ENCODE measurements around the gene CDCP2. TPM values are rescaled to one million over a fixed set of nuclear protein-coding genes. Genes with fewer than 3 reads are reported as not detected.
"Not testable (repeated sequence)": the region's sequence is repeated elsewhere in the genome, so short reads cannot be mapped to it uniquely, and the experiment has no call there.

CDCP2 gene
- total RNA-seq, 1 experiment from 2014 or later, result not detected

- no TSS peak for BruUV-seq (replicated peaks)
- Histone ChIP-seq H3K9me3 (ENCODE audit: insufficient read depth, low read depth) (no peaks in the 10 kb centered on the region), H2AFZ (no peak overlapping the region), H3F3A (ENCODE audit: insufficient read depth, low read depth) (no peaks in the 10 kb centered on the region), H3K9me2 (ENCODE audit: insufficient read depth) (no peaks in the 10 kb centered on the region), H3K4me1 (replicated peaks; ENCODE audit: insufficient read depth) (no peaks in the 10 kb centered on the region), H3K36me3 (ENCODE audit: low read depth) (no peaks in the 10 kb centered on the region), H3K27me3 (ENCODE audit: insufficient read depth, low read depth) (no peaks in the 10 kb centered on the region), H3K27ac (no peak overlapping the region), H3K79me2 (ENCODE audit: low read depth) (no peaks in the 10 kb centered on the region), H4K20me1 (ENCODE audit: insufficient read depth) (no peaks in the 10 kb centered on the region), H3K4me2 (no peak overlapping the region), H3K4me3 (no peak overlapping the region)
- TF ChIP-seq CTCF (conservative IDR thresholded peaks at IDR 0.05) (no peak), EZH2 (IDR thresholded peaks at IDR 0.05; ENCODE audit: low read depth) (no peak)
- DNase-seq, result no peak
- POLR2A ChIA-PET (ENCODE audit: unreplicated experiment), result no interaction called here
- CTCF ChIA-PET, result no interaction called here
- intact Hi-C loops (cut with micrococcal nuclease; ENCODE audit: unreplicated experiment), result no loop called here
Measured at GRCh38 chr1:54095546-54096226, 57.1 kb downstream of the CDCP2 start.

GRCh38 chr1:54094730-54095105, 58.1 kb downstream of the CDCP2 start:
- POLR2A ChIA-PET (ENCODE audit: unreplicated experiment); BruUV-seq (replicated peaks); DNase-seq: not testable (repeated sequence)

GRCh38 chr1:54094001-54094729, 58.6 kb downstream of the CDCP2 start:
- no TSS peak for BruUV-seq (replicated peaks)
- Histone ChIP-seq H2AFZ (no peak overlapping the region), H3K4me3 (no peak overlapping the region), H3K4me2 (no peak overlapping the region), H3K27me3 (ENCODE audit: insufficient read depth, low read depth) (no peaks in the 10 kb centered on the region), H3K9me2 (ENCODE audit: insufficient read depth) (no peaks in the 10 kb centered on the region), H4K20me1 (ENCODE audit: insufficient read depth) (no peaks in the 10 kb centered on the region), H3K36me3 (ENCODE audit: low read depth) (peaks cover 4% of the 10 kb centered on the region; the same call in 1 of the 2 replicates), H3K79me2 (ENCODE audit: low read depth) (no peaks in the 10 kb centered on the region), H3K4me1 (replicated peaks; ENCODE audit: insufficient read depth) (no peaks in the 10 kb centered on the region), H3F3A (ENCODE audit: insufficient read depth, low read depth) (no peaks in the 10 kb centered on the region), H3K9me3 (ENCODE audit: insufficient read depth, low read depth) (no peaks in the 10 kb centered on the region), H3K27ac (no peak overlapping the region)
- TF ChIP-seq EZH2 (IDR thresholded peaks at IDR 0.05; ENCODE audit: low read depth) (no peak), CTCF (conservative IDR thresholded peaks at IDR 0.05) (no peak)
- no peak for DNase-seq
- intact Hi-C loops (cut with micrococcal nuclease; ENCODE audit: unreplicated experiment), result no loop called here
- POLR2A ChIA-PET (ENCODE audit: unreplicated experiment), result no interaction called here
- CTCF ChIA-PET, result no interaction called here

More at GRCh38 chr1:54094730-54095105, 58.1 kb downstream of the CDCP2 start:
- H3K9me2 ChIP-seq (ENCODE audit: insufficient read depth); CTCF ChIA-PET; H4K20me1 ChIP-seq (ENCODE audit: insufficient read depth); H3K4me3 ChIP-seq; H3K79me2 ChIP-seq (ENCODE audit: low read depth); H3K4me2 ChIP-seq; H3K36me3 ChIP-seq (ENCODE audit: low read depth); intact Hi-C loops (cut with micrococcal nuclease; ENCODE audit: unreplicated experiment); H3K9me3 ChIP-seq (ENCODE audit: insufficient read depth, low read depth); H3K27me3 ChIP-seq (ENCODE audit: insufficient read depth, low read depth); H3K27ac ChIP-seq; H2AFZ ChIP-seq; H3F3A ChIP-seq (ENCODE audit: insufficient read depth, low read depth); H3K4me1 ChIP-seq (replicated peaks; ENCODE audit: insufficient read depth): not testable (repeated sequence)

All from PC-9 (cell line).